GM12878 (cell line): Measurements from ENCODE around the gene CPSF4L. TPM values are rescaled to one million over a fixed set of nuclear protein-coding genes. Genes with fewer than 3 reads are reported as not detected.

Experiments used
- ATAC-seq: fragments of 200-7000 bp; cut with Tn5 transposase; 3 replicates; pipeline ENCODE4 v1.9.1; 2020; ENCODE audit warnings: mild to moderate bottlenecking, moderate library complexity
- BruUV-seq: library from RNA; stranded (reverse); fragments of 400-500 nt; replicated peaks from 2 replicates; lab custom pipeline; 2021; lab: Mats Ljungman, UMichigan
- CTCF ChIA-PET: fragments of 300-600 bp; sonication (Branson Sonifier 250); formaldehyde crosslinking; extraction: SDS; loops from one replicate; lab custom pipeline; 2021; ENCODE audit warnings: inconsistent platforms; lab: Yijun Ruan, JAX
- POLR2A ChIA-PET: fragments of 350-600 bp; formaldehyde crosslinking; extraction: SDS; loops from one replicate; lab custom pipeline; 2021; ENCODE audit warnings: inconsistent platforms; lab: Charles Lee
- RAD21 ChIA-PET: fragments of 300-600 bp; sonication (Branson Sonifier 250); formaldehyde crosslinking; loops from one replicate; lab custom pipeline; 2023; ENCODE audit warnings: antibody characterized with exemption; ENCODE audit not compliant: unreplicated experiment; lab: Charles Lee
- SMC1A ChIA-PET: fragments of 300-600 bp; sonication (Branson Sonifier 250); formaldehyde crosslinking; loops from one replicate; lab custom pipeline; 2023; ENCODE audit not compliant: unreplicated experiment, uncharacterized antibody; lab: Charles Lee
- DNase-seq: peaks from one replicate; pipeline ENCODE4 v3.0.0-alpha.2; 2011; ENCODE audit warnings: low read depth, low spot score
- FAIRE-seq: peaks from 3 replicates; lab custom pipeline; 2011; peaks lifted over from hg19 to GRCh38; lab: Jason Lieb, UNC
- H2AFZ ChIP-seq: 2 replicates; pipeline ENCODE4 v1.6.0; 2011; ENCODE audit warnings: low read depth, low read length, control low read depth; ENCODE audit not compliant: control insufficient read depth
- H3K27ac ChIP-seq: 2 replicates; pipeline ENCODE4 v1.5.1; 2011; ENCODE audit warnings: control low read depth; ENCODE audit not compliant: control insufficient read depth, insufficient read depth
- H3K27me3 ChIP-seq, 2 experiments: replicated peaks in 1 of 2; 2 replicates each; pipeline versions ENCODE4 v1.6.0 to v1.6.1; 2011; ENCODE audit warnings: low read length in 1 of 2; ENCODE audit not compliant: control insufficient read depth in 2 of 2, insufficient read depth in 2 of 2
- H3K36me3 ChIP-seq, 2 experiments: 2 replicates each; pipeline ENCODE4 v1.5.1; 2011; ENCODE audit warnings: low read length in 1 of 2; ENCODE audit not compliant: control insufficient read depth in 2 of 2, insufficient read depth in 2 of 2
- H3K4me1 ChIP-seq: 2 replicates; pipeline ENCODE4 v1.6.1; 2011; ENCODE audit warnings: mild to moderate bottlenecking, low read length, moderate library complexity, mixed read lengths; ENCODE audit not compliant: control insufficient read depth, insufficient read depth
- H3K4me2 ChIP-seq: 2 replicates; pipeline ENCODE4 v1.6.0; 2011; ENCODE audit warnings: control low read depth; ENCODE audit not compliant: control insufficient read depth, insufficient read depth
- H3K4me3 ChIP-seq: fragments of 200-600 bp; sonication (generic); 2 replicates; pipeline ENCODE4 v1.5.1; 2016
- H3K79me2 ChIP-seq: 2 replicates; pipeline ENCODE4 v1.6.0; 2011; ENCODE audit warnings: low read length; ENCODE audit not compliant: control insufficient read depth, insufficient read depth
- H3K9ac ChIP-seq: 2 replicates; pipeline ENCODE4 v1.8.0; 2011; ENCODE audit warnings: low read length, control low read depth, mixed read lengths; ENCODE audit not compliant: control insufficient read depth, insufficient read depth
- H3K9me3 ChIP-seq: replicated peaks from 3 replicates; pipeline ENCODE4 v1.5.1; 2011; ENCODE audit warnings: mild to moderate bottlenecking, low read length; ENCODE audit not compliant: control insufficient read depth, insufficient read depth
- H4K20me1 ChIP-seq: 2 replicates; pipeline ENCODE4 v1.6.0; 2011; ENCODE audit not compliant: control insufficient read depth, insufficient read depth
- MYC ChIP-seq: IDR thresholded peaks from 2 replicates; pipeline ENCODE4 v1.6.1; 2011; ENCODE audit warnings: mild to moderate bottlenecking, low read length, moderate library complexity, inconsistent platforms; ENCODE audit not compliant: insufficient read depth, insufficient replicate concordance, insufficient read length, severe bottlenecking
- POLR2A ChIP-seq: IDR thresholded peaks from 2 replicates; pipeline ENCODE4 v1.6.1; 2011; ENCODE audit warnings: low read depth, mild to moderate bottlenecking, low read length
- WGBS: methylation state at CpG from one replicate; pipeline ENCODE4 v1.1.6; 2016; ENCODE audit warnings: low lambda C conversion rate; ENCODE audit not compliant: insufficient replicate concordance, insufficient coverage; ENCODE audit errors: missing lambda C conversion rate; 5-methylcytosine and 5-hydroxymethylcytosine counted together
- in situ Hi-C: fragments of 300-500 bp; cut with MboI; formaldehyde crosslinking; loops from 9 replicates; pipeline ENCODE4 v1.14.3; 2018; ENCODE audit warnings: mixed read lengths
- intact Hi-C: fragments of 100-400 bp; cut with micrococcal nuclease; formaldehyde crosslinking; loops from one replicate; pipeline ENCODE4 v1.14.2; 2022; ENCODE audit not compliant: unreplicated experiment
- polyA plus RNA-seq, 11 experiments: library from polyadenylated mRNA; depleted of rRNA in 4 of 11; unstranded in 6 of 11; stranded (reverse) in 5 of 11; fragments of >200 nt; fragmentation: Nextera tagmentation in 4 of 11; fragmentation: Illumina TruSeq in 1 of 11; extraction: Ambion mirVana in 4 of 11; extraction: Trizol in 1 of 11; gene quantifications; 1 replicate in 1 of 11; 2 replicates in 10 of 11; pipeline versions ENCODE4 v1.2.1 to v1.2.3, GENCODE V29; 2011 to 2016; ENCODE audit warnings: inconsistent platforms in 2 of 11, missing spikeins in 2 of 11, low read depth in 1 of 11
- total RNA-seq, 4 experiments: library from RNA; depleted of rRNA in 3 of 4; stranded (reverse); fragments of >200 nt in 3 of 4; fragmentation: Illumina TruSeq in 1 of 4; extraction: Trizol in 1 of 4; gene quantifications; 2 replicates each; pipeline versions ENCODE4 v1.2.1 to v1.2.3, GENCODE V29; 2013 to 2021
- TF ChIP-seq, protein P1 (sequence below): IDR thresholded peaks from 2 replicates; pipeline ENCODE4 v1.6.1; 2011; ENCODE audit warnings: borderline replicate concordance, low read depth, mild to moderate bottlenecking, moderate library complexity, mixed read lengths, low read length; ENCODE audit not compliant: insufficient read depth; ENCODE audit errors: extremely low read length

Gene CPSF4L
- total and polyA plus RNA-seq, 10 of the 15 experiments (the other 5 are each of a cell fraction or from before 2014, with no cell fraction given) = not detected

DNA sequence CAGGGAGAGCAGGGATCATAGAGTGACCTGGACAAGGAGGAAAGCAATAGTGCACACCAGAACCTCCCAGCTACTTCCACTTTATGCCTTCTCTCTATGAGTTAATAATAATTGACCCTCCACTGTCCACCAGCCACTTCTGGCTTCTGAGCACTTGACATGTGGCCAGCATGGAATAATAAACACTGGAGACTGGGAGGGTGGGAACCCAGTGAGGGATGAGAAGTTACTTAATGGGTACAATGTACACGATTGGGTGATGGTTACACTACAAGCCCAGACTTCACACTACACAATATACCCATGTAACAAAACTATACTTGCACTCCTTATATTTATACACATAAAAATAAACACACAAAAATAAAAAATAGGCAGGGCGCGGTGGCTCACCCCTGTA is 38.7 kb upstream of the CPSF4L start:
- ATAC-seq = no peak
- RAD21 ChIA-PET = interaction anchor here (1.5 to 3.3 kb wide), 2 partner anchors 9 to 10 kb away, joined by 4 to 32 read pairs; no protein-coding TSS in a partner anchor
- peaks cover 9% of the 10 kb centered on the region for H3K4me1 ChIP-seq
- no peaks in the 10 kb centered on the region for H3K36me3 ChIP-seq
- intact Hi-C loops (no loop called here), in situ Hi-C loops (no loop called here)
- no peaks in the 10 kb centered on the region for H4K20me1 ChIP-seq
- H3K79me2 ChIP-seq = peaks cover 6% of the 10 kb centered on the region
- H3K4me3 ChIP-seq = no peak overlapping the region
- no peak overlapping the region for H3K4me2 ChIP-seq
- no peaks in the 10 kb centered on the region for H3K9me3 ChIP-seq
- CTCF ChIA-PET = interaction anchor here (0.7 to 2.6 kb wide), 4 partner anchors 9 to 708 kb away, joined by 3 to 8 read pairs (median 4); no protein-coding TSS in a partner anchor
- H3K27me3 ChIP-seq = no peaks in the 10 kb centered on the region
- 63% methylated on average over 3 of the region's 3 CpGs for WGBS
- no peak overlapping the region for H2AFZ ChIP-seq
- FAIRE-seq = no peak
- H3K27ac ChIP-seq = no peak overlapping the region
- no TSS peak for BruUV-seq
- DNase-seq = no peak
- POLR2A ChIA-PET = interaction anchor here (1.1 to 1.2 kb wide), 2 partner anchors 9 to 11 kb away, joined by 5 to 6 read pairs; partner anchors contain the start of gene CDC42EP4
- TF ChIP-seq POLR2A = no peak
- TF ChIP-seq, protein P1, sequence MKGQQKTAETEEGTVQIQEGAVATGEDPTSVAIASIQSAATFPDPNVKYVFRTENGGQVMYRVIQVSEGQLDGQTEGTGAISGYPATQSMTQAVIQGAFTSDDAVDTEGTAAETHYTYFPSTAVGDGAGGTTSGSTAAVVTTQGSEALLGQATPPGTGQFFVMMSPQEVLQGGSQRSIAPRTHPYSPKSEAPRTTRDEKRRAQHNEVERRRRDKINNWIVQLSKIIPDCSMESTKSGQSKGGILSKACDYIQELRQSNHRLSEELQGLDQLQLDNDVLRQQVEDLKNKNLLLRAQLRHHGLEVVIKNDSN = no peak
- TF ChIP-seq MYC = no peak
- H3K9ac ChIP-seq = no peak overlapping the region
- SMC1A ChIA-PET = interaction anchor here (3.3 kb wide), 1 partner anchor 19 kb away, joined by 10 read pairs; no protein-coding TSS in a partner anchor
